Measurements from ENCODE around the gene CHRD. TPM values are rescaled to one million over a fixed set of nuclear protein-coding genes. Genes with fewer than 3 reads are reported as not detected.

The CHRD gene
- total RNA-seq, 1 experiment from 2014 or later, result 2.7 TPM

DNA sequence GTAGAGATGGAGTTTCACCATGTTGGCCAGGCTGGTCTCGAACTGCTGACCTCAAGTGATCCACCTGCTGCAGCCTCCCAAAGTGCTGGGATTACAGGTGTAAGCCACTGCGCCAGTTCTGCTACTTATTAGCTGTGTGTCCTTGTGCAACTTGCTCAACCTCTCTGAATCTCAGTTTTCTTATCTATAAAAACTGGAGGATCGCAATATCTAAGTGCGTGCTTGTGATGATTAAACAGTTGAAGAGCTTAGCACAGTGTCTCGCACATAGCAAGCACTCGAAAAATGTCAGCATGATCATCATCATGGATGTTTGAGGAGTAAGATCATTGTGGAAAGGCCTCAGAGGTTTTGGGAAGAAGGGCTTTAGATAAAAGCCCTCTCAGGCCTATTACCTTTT is 29.2 kb upstream of the CHRD start:
- POLR2A ChIA-PET, result interaction anchor here (1.3 kb wide), 1 partner anchor 13 kb away, joined by 3 read pairs; the partner anchor contains the start of gene FAM131A

DNA sequence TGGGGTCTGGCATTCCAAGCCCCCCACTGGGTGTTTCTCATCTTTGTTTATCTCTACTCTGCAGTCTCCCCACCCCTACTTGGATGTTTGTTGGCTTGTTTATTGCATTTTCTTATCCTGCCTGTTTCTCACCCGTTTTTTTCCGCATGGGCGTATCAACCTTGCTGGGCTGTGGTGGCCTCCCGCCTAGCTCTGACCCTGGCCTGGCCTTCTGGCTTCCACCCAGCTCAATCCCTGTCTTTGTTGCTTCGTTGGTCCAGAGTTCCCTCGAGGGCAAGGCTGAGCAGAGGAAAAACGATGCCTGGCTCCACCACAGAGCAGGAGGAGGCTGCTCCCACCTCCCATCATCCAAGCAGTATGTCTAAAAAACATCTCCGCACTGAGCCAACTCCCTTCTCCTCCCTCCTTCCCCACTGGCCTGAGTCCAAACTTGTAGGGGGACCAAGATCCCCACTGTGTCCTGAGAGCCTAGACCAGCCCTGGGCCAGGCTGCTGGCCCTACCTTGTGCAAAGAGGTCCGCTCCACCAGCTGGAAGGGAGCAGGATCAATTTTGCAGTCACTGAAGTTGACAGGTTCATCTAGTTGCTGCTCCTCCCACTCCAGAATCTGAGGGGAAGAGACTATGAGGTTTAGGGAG is 28.2 kb upstream of the CHRD start:
- POLR2A ChIA-PET, result interaction anchor here (1.2 kb wide), 1 partner anchor 11 kb away, joined by 9 read pairs; no protein-coding TSS in a partner anchor

More for the DNA sequence above, 29.2 kb upstream of the CHRD start:
- H3K27ac Mint-ChIP-seq, result no peak overlapping the region; the same call in 1 of the 2 replicates
- peaks cover 14% of the 10 kb centered on the region for H3K4me1 Mint-ChIP-seq
- peaks cover 9% of the 10 kb centered on the region for H3K36me3 Mint-ChIP-seq
- TF ChIP-seq ESRRA (CRISPR knock-in tag; IDR thresholded peaks at IDR 0.05; ENCODE audit: borderline replicate concordance) (no peak), RELA (CRISPR knock-in tag; IDR thresholded peaks at IDR 0.05; ENCODE audit: borderline replicate concordance) (no peak), SMAD3 (CRISPR knock-in tag; IDR thresholded peaks at IDR 0.05; ENCODE audit: borderline replicate concordance) (no peak), NFE2L1 (CRISPR knock-in tag; IDR thresholded peaks at IDR 0.05) (no peak), FOXK1 (CRISPR knock-in tag; IDR thresholded peaks at IDR 0.05) (no peak), SOX15 (CRISPR knock-in tag; IDR thresholded peaks at IDR 0.05) (no peak), ZBTB21 (CRISPR knock-in tag; IDR thresholded peaks at IDR 0.05; ENCODE audit: borderline replicate concordance) (no peak), OVOL2 (CRISPR knock-in tag; IDR thresholded peaks at IDR 0.05; ENCODE audit: borderline replicate concordance) (no peak), GRHL2 (CRISPR knock-in tag; IDR thresholded peaks at IDR 0.05; ENCODE audit: insufficient replicate concordance, severe bottlenecking) (no peak), NR2C2 (CRISPR knock-in tag; IDR thresholded peaks at IDR 0.05) (no peak), TEAD1 (CRISPR knock-in tag; IDR thresholded peaks at IDR 0.05) (no peak), JAZF1 (CRISPR knock-in tag; IDR thresholded peaks at IDR 0.05) (no peak), FOXP1 (CRISPR knock-in tag; IDR thresholded peaks at IDR 0.05; ENCODE audit: borderline replicate concordance) (no peak)
- TF ChIP-seq, protein P1, sequence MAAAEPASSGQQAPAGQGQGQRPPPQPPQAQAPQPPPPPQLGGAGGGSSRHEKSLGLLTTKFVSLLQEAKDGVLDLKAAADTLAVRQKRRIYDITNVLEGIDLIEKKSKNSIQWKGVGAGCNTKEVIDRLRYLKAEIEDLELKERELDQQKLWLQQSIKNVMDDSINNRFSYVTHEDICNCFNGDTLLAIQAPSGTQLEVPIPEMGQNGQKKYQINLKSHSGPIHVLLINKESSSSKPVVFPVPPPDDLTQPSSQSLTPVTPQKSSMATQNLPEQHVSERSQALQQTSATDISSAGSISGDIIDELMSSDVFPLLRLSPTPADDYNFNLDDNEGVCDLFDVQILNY (CRISPR knock-in tag; IDR thresholded peaks at IDR 0.05), result no peak
- TF ChIP-seq, protein P2, sequence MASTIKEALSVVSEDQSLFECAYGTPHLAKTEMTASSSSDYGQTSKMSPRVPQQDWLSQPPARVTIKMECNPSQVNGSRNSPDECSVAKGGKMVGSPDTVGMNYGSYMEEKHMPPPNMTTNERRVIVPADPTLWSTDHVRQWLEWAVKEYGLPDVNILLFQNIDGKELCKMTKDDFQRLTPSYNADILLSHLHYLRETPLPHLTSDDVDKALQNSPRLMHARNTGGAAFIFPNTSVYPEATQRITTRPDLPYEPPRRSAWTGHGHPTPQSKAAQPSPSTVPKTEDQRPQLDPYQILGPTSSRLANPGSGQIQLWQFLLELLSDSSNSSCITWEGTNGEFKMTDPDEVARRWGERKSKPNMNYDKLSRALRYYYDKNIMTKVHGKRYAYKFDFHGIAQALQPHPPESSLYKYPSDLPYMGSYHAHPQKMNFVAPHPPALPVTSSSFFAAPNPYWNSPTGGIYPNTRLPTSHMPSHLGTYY (CRISPR knock-in tag; IDR thresholded peaks at IDR 0.05), result no peak
- TF ChIP-seq, protein P3, sequence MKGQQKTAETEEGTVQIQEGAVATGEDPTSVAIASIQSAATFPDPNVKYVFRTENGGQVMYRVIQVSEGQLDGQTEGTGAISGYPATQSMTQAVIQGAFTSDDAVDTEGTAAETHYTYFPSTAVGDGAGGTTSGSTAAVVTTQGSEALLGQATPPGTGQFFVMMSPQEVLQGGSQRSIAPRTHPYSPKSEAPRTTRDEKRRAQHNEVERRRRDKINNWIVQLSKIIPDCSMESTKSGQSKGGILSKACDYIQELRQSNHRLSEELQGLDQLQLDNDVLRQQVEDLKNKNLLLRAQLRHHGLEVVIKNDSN (CRISPR knock-in tag; IDR thresholded peaks at IDR 0.05), result no peak
- TF ChIP-seq, protein P4, sequence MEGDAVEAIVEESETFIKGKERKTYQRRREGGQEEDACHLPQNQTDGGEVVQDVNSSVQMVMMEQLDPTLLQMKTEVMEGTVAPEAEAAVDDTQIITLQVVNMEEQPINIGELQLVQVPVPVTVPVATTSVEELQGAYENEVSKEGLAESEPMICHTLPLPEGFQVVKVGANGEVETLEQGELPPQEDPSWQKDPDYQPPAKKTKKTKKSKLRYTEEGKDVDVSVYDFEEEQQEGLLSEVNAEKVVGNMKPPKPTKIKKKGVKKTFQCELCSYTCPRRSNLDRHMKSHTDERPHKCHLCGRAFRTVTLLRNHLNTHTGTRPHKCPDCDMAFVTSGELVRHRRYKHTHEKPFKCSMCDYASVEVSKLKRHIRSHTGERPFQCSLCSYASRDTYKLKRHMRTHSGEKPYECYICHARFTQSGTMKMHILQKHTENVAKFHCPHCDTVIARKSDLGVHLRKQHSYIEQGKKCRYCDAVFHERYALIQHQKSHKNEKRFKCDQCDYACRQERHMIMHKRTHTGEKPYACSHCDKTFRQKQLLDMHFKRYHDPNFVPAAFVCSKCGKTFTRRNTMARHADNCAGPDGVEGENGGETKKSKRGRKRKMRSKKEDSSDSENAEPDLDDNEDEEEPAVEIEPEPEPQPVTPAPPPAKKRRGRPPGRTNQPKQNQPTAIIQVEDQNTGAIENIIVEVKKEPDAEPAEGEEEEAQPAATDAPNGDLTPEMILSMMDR (IDR thresholded peaks at IDR 0.05), result no peak
- TF ChIP-seq, protein P5, sequence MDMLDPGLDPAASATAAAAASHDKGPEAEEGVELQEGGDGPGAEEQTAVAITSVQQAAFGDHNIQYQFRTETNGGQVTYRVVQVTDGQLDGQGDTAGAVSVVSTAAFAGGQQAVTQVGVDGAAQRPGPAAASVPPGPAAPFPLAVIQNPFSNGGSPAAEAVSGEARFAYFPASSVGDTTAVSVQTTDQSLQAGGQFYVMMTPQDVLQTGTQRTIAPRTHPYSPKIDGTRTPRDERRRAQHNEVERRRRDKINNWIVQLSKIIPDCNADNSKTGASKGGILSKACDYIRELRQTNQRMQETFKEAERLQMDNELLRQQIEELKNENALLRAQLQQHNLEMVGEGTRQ (CRISPR knock-in tag; IDR thresholded peaks at IDR 0.05), result no peak
- TF ChIP-seq, protein P6, sequence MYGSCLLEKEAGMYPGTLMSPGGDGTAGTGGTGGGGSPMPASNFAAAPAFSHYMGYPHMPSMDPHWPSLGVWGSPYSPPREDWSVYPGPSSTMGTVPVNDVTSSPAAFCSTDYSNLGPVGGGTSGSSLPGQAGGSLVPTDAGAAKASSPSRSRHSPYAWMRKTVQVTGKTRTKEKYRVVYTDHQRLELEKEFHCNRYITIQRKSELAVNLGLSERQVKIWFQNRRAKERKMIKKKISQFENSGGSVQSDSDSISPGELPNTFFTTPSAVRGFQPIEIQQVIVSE (CRISPR knock-in tag; IDR thresholded peaks at IDR 0.05; ENCODE audit: borderline replicate concordance), result no peak
- TF ChIP-seq, protein P7, sequence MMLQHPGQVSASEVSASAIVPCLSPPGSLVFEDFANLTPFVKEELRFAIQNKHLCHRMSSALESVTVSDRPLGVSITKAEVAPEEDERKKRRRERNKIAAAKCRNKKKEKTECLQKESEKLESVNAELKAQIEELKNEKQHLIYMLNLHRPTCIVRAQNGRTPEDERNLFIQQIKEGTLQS (CRISPR knock-in tag; conservative IDR thresholded peaks at IDR 0.05), result no peak
- CTCF ChIA-PET, result interaction anchor here (1.1 to 1.5 kb wide), 2 partner anchors 12 to 163 kb away, joined by 3 to 8 read pairs; partner anchors contain the start of gene FAM131A
- ATAC-seq (no peak), DNase-seq (ENCODE audit: low spot score) (no peak)
- H3K4me3 Mint-ChIP-seq, result no peak overlapping the region
- no peaks in the 10 kb centered on the region for H3K9me3 Mint-ChIP-seq
- no peaks in the 10 kb centered on the region for H3K27me3 Mint-ChIP-seq (ENCODE audit: low read depth)

More for the DNA sequence above, 28.2 kb upstream of the CHRD start:
- Mint-ChIP-seq H3K9me3 (no peaks in the 10 kb centered on the region), H3K36me3 (peaks cover 11% of the 10 kb centered on the region), H3K4me1 (peaks cover 11% of the 10 kb centered on the region), H3K27me3 (ENCODE audit: low read depth) (no peaks in the 10 kb centered on the region), H3K27ac (peak overlapping the region; percentile 48), H3K4me3 (no peak overlapping the region)
- CTCF ChIA-PET, result interaction anchor here (0.8 to 2.3 kb wide), 5 partner anchors 9 to 162 kb away, joined by 3 to 9 read pairs (median 3); partner anchors contain the start of genes FAM131A and THPO
- TF ChIP-seq ZNF219 (CRISPR knock-in tag; IDR thresholded peaks at IDR 0.05; ENCODE audit: borderline replicate concordance), result no peak
- no peak for TF ChIP-seq CREB1 (CRISPR knock-in tag; IDR thresholded peaks at IDR 0.05)
- TF ChIP-seq NR3C1 (CRISPR knock-in tag; conservative IDR thresholded peaks at IDR 0.05; ENCODE audit: low read depth), result no peak
- TF ChIP-seq, protein P8, sequence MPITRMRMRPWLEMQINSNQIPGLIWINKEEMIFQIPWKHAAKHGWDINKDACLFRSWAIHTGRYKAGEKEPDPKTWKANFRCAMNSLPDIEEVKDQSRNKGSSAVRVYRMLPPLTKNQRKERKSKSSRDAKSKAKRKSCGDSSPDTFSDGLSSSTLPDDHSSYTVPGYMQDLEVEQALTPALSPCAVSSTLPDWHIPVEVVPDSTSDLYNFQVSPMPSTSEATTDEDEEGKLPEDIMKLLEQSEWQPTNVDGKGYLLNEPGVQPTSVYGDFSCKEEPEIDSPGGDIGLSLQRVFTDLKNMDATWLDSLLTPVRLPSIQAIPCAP (CRISPR knock-in tag; IDR thresholded peaks at IDR 0.05), result no peak
- no peak for DNase-seq (ENCODE audit: low spot score)
- no peak for ATAC-seq
